H9 (cell line): ENCODE data around the gene MRTFA. TPM values are rescaled to one million over a fixed set of nuclear protein-coding genes. Genes with fewer than 3 reads are reported as not detected.

Source experiments
- DNase-seq: peaks from one replicate; pipeline ENCODE4 v3.0.0-alpha.2; 2017
- H2AFZ ChIP-seq: one replicate; pipeline ENCODE4 v1.6.1; 2013; ENCODE audit warnings: mild to moderate bottlenecking, low read length, control low read depth, moderate library complexity
- H2AK5ac ChIP-seq: 2 replicates; pipeline ENCODE4 v1.6.1; 2013; ENCODE audit warnings: low read length, control low read depth, mixed read lengths; ENCODE audit not compliant: insufficient read length
- H2BK120ac ChIP-seq: one replicate; pipeline ENCODE4 v1.6.1; 2013; ENCODE audit warnings: low read depth, mild to moderate bottlenecking, low read length, control low read depth, inconsistent platforms; ENCODE audit not compliant: poor library complexity, severe bottlenecking
- H2BK12ac ChIP-seq: 2 replicates; pipeline ENCODE4 v1.6.1; 2013; ENCODE audit warnings: low read length, control low read depth, mixed read lengths, low read depth; ENCODE audit not compliant: insufficient read length
- H2BK15ac ChIP-seq: 2 replicates; pipeline ENCODE4 v1.6.1; 2013; ENCODE audit warnings: low read depth, low read length, control low read depth
- H2BK20ac ChIP-seq: one replicate; pipeline ENCODE4 v1.6.1; 2013; ENCODE audit warnings: low read depth, mild to moderate bottlenecking, low read length, control low read depth, inconsistent platforms; ENCODE audit not compliant: poor library complexity, severe bottlenecking
- H2BK5ac ChIP-seq: 2 replicates; pipeline ENCODE4 v1.6.1; 2013; ENCODE audit warnings: low read length, control low read depth, mixed read lengths; ENCODE audit not compliant: insufficient read length
- H3K14ac ChIP-seq: 2 replicates; pipeline ENCODE4 v1.6.1; 2013; ENCODE audit warnings: low read length, control low read depth; ENCODE audit not compliant: insufficient read depth
- H3K18ac ChIP-seq: 2 replicates; pipeline ENCODE4 v1.6.1; 2013; ENCODE audit warnings: low read depth, mild to moderate bottlenecking, mixed read lengths, low read length, control low read depth; ENCODE audit not compliant: insufficient read length
- H3K23ac ChIP-seq: 2 replicates; pipeline ENCODE4 v1.6.1; 2013; ENCODE audit warnings: low read length, control low read depth, mixed read lengths, low read depth; ENCODE audit not compliant: insufficient read length
- H3K23me2 ChIP-seq: 2 replicates; pipeline ENCODE4 v1.6.1; 2013; ENCODE audit warnings: low read depth, mild to moderate bottlenecking, mixed read lengths, low read length, control low read depth; ENCODE audit not compliant: insufficient read length, poor library complexity, severe bottlenecking
- H3K27ac ChIP-seq: 2 replicates; pipeline ENCODE4 v1.5.1; 2013; ENCODE audit warnings: low read length, control low read depth, mixed read lengths, low read depth; ENCODE audit not compliant: insufficient read length
- H3K27me3 ChIP-seq: 2 replicates; pipeline ENCODE4 v1.6.1; 2013; ENCODE audit warnings: low read length, control low read depth, inconsistent platforms; ENCODE audit not compliant: insufficient read depth
- H3K4ac ChIP-seq: 2 replicates; pipeline ENCODE4 v1.6.1; 2013; ENCODE audit warnings: low read depth, mild to moderate bottlenecking, control low read depth, inconsistent platforms, low read length, moderate library complexity
- H3K4me1 ChIP-seq: 2 replicates; pipeline ENCODE4 v1.6.1; 2013; ENCODE audit warnings: low read length, control low read depth, inconsistent platforms; ENCODE audit not compliant: insufficient read depth
- H3K4me2 ChIP-seq: 2 replicates; pipeline ENCODE4 v1.6.1; 2013; ENCODE audit warnings: low read length, control low read depth, mixed read lengths; ENCODE audit not compliant: insufficient read length, insufficient read depth
- H3K56ac ChIP-seq: 2 replicates; pipeline ENCODE4 v1.6.1; 2013; ENCODE audit warnings: low read depth, mild to moderate bottlenecking, mixed read lengths, low read length, control low read depth; ENCODE audit not compliant: insufficient read length
- H3K79me1 ChIP-seq: 2 replicates; pipeline ENCODE4 v1.6.1; 2013; ENCODE audit warnings: low read depth, mild to moderate bottlenecking, moderate library complexity, low read length, control low read depth, inconsistent platforms; ENCODE audit not compliant: insufficient read depth, poor library complexity, severe bottlenecking
- H3K79me2 ChIP-seq: 2 replicates; pipeline ENCODE4 v1.6.1; 2013; ENCODE audit warnings: low read length, control low read depth, inconsistent platforms; ENCODE audit not compliant: insufficient read depth
- H3K9ac ChIP-seq: 2 replicates; pipeline ENCODE4 v1.6.1; 2013; ENCODE audit warnings: low read length, control low read depth, mixed read lengths; ENCODE audit not compliant: insufficient read length; ENCODE audit errors: extremely low read depth
- H3K9me3 ChIP-seq: one replicate; pipeline ENCODE4 v1.6.1; 2013; ENCODE audit warnings: low read depth, low read length, inconsistent platforms; ENCODE audit not compliant: control insufficient read depth
- H3T11ph ChIP-seq: one replicate; pipeline ENCODE4 v1.6.1; 2013; ENCODE audit warnings: mild to moderate bottlenecking, low read length, control low read depth, inconsistent platforms
- H4K20me1 ChIP-seq: one replicate; pipeline ENCODE4 v1.6.1; 2013; ENCODE audit not compliant: control insufficient read depth, insufficient read length, insufficient read depth
- H4K5ac ChIP-seq: 2 replicates; pipeline ENCODE4 v1.6.1; 2013; ENCODE audit warnings: low read depth, mild to moderate bottlenecking, mixed read lengths, low read length, control low read depth; ENCODE audit not compliant: insufficient read length
- H4K8ac ChIP-seq: replicated peaks from 2 replicates; pipeline ENCODE4 v1.6.1; 2013; ENCODE audit warnings: low read length, control low read depth, mixed read lengths, low read depth; ENCODE audit not compliant: insufficient read length
- H4K91ac ChIP-seq: 2 replicates; pipeline ENCODE4 v1.6.1; 2013; ENCODE audit warnings: low read depth, mild to moderate bottlenecking, moderate library complexity, mixed read lengths, low read length, control low read depth; ENCODE audit not compliant: insufficient read length
- H3K27ac Mint-ChIP-seq, 3 experiments: 2 replicates in 2 of 3; 3 replicates in 1 of 3; pipeline ENCODE4 v1.8.0; 2020 to 2021; ENCODE audit warnings: mixed read lengths in 3 of 3, mild to moderate bottlenecking in 1 of 3, moderate library complexity in 1 of 3
- H3K27me3 Mint-ChIP-seq: 2 replicates; pipeline ENCODE4 v1.8.0; 2021; ENCODE audit warnings: low read depth, mild to moderate bottlenecking, moderate library complexity, mixed read lengths
- H3K36me3 Mint-ChIP-seq, 3 experiments: 2 replicates in 2 of 3; 3 replicates in 1 of 3; pipeline ENCODE4 v1.8.0; 2020 to 2021; ENCODE audit warnings: low read depth in 3 of 3, mixed read lengths in 3 of 3; ENCODE audit not compliant: insufficient read depth in 1 of 3
- H3K4me1 Mint-ChIP-seq, 2 experiments: 2 replicates each; pipeline ENCODE4 v1.8.0; 2020; ENCODE audit warnings: mixed read lengths in 2 of 2
- H3K4me3 Mint-ChIP-seq, 2 experiments: 2 replicates in 1 of 2; 3 replicates in 1 of 2; pipeline ENCODE4 v1.8.0; 2020 to 2021; ENCODE audit warnings: mild to moderate bottlenecking in 2 of 2, mixed read lengths in 2 of 2, moderate library complexity in 1 of 2
- H3K9me3 Mint-ChIP-seq, 2 experiments: 2 replicates in 1 of 2; 3 replicates in 1 of 2; pipeline ENCODE4 v1.8.0; 2020; ENCODE audit warnings: mild to moderate bottlenecking in 2 of 2, mixed read lengths in 2 of 2, moderate library complexity in 1 of 2
- total RNA-seq: library from RNA; stranded (reverse); gene quantifications from 2 replicates; pipeline ENCODE4 v1.2.1, GENCODE V29; 2021
- TF ChIP-seq, protein P1 (sequence below): fragments of 200-600 bp; sonication (generic); conservative IDR thresholded peaks from 3 replicates; pipeline ENCODE4 v1.8.0; 2021; ENCODE audit warnings: antibody characterized with exemption, mild to moderate bottlenecking

Gene MRTFA
- total RNA-seq, 1 experiment from 2014 or later: 38.1 TPM

DNA sequence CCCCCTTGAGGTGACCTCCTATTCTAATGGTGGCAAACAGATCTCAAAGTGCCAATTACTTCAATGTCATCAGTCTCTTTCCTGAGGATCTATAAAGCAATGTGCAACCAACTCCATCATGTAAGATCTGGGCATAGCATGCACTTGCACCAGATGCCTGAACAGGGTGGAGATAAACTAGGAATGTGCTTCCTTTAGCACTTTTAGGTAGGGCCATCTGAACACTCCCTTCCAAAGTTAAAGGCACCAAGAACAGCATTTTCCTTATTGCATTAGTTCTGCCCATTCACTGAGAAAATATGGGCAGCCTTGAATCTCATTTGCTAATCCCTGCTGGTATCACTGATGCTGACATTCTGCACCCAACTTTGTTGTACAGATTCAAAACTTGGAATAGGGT, 154.1 kb downstream of the MRTFA start:
- Histone ChIP-seq H2BK5ac (no peak overlapping the region), H3K9ac (no peak overlapping the region), H3K56ac (no peak overlapping the region), H4K5ac (no peak overlapping the region), H3K4me1 (peaks cover 4% of the 10 kb centered on the region; the same call in 1 of the 2 replicates), H2BK15ac (no peak overlapping the region), H3K4ac (no peak overlapping the region), H2AFZ (no peak overlapping the region), H2BK12ac (no peak overlapping the region), H3T11ph (no peak overlapping the region), H4K20me1 (no peaks in the 10 kb centered on the region), H3K27ac (no peak overlapping the region), H3K79me2 (peaks cover 2% of the 10 kb centered on the region; the same call in 1 of the 2 replicates), H4K91ac (no peak overlapping the region), H3K4me2 (no peak overlapping the region), H2BK20ac (no peak overlapping the region), H3K14ac (no peak overlapping the region), H2AK5ac (no peak overlapping the region), H3K18ac (no peak overlapping the region), H4K8ac (no peak overlapping the region), H3K23ac (no peak overlapping the region), H3K23me2 (no peaks in the 10 kb centered on the region), H3K9me3 (no peaks in the 10 kb centered on the region), H3K79me1 (no peaks in the 10 kb centered on the region), H3K27me3 (no peaks in the 10 kb centered on the region), H2BK120ac (no peak overlapping the region)
- no peaks in the 10 kb centered on the region for H3K9me3 Mint-ChIP-seq
- TF ChIP-seq, protein P1, sequence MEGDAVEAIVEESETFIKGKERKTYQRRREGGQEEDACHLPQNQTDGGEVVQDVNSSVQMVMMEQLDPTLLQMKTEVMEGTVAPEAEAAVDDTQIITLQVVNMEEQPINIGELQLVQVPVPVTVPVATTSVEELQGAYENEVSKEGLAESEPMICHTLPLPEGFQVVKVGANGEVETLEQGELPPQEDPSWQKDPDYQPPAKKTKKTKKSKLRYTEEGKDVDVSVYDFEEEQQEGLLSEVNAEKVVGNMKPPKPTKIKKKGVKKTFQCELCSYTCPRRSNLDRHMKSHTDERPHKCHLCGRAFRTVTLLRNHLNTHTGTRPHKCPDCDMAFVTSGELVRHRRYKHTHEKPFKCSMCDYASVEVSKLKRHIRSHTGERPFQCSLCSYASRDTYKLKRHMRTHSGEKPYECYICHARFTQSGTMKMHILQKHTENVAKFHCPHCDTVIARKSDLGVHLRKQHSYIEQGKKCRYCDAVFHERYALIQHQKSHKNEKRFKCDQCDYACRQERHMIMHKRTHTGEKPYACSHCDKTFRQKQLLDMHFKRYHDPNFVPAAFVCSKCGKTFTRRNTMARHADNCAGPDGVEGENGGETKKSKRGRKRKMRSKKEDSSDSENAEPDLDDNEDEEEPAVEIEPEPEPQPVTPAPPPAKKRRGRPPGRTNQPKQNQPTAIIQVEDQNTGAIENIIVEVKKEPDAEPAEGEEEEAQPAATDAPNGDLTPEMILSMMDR: no peak
- peaks cover 22 to 25% of the 10 kb centered on the region in 2 experiments for H3K4me1 Mint-ChIP-seq
- peaks cover 0 to 6% (median 4%) of the 10 kb centered on the region in 3 experiments; a peak in 2 of 7 replicates for H3K36me3 Mint-ChIP-seq
- no peaks in the 10 kb centered on the region for H3K27me3 Mint-ChIP-seq
- no peak overlapping the region for H3K27ac Mint-ChIP-seq
- no peak overlapping the region for H3K4me3 Mint-ChIP-seq
- DNase-seq: no peak
